ENCODE results near the gene NTPCR.

DNA sequence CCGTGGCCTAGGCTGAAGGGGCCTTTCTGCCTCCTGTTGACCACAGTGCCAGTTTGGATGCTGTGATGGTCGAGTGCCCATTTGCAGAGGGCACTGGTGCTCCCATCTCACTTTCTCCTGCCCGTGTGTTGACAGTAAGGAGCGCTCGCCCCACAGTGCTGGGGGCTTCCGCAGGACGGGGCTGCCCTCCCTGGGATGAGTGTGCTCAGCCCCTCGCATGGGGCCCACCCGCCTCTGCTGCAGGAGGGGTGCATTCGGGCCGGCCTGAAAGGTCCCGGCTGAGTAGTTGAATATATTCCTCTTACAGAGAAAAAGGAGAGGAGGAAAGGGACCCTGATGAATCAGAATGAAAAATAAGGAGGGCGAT is 37.3 kb downstream of the NTPCR start:
- TF ChIP-seq CTCF (IDR thresholded peaks at IDR 0.05) (no peak), CEBPB (IDR thresholded peaks at IDR 0.05) (no peak), REST (IDR thresholded peaks at IDR 0.05) (no peak), EHMT2 (IDR thresholded peaks at IDR 0.05; ENCODE audit: low read depth) (no peak), MAZ (IDR thresholded peaks at IDR 0.05; ENCODE audit: borderline replicate concordance, low read depth, low read length) (no peak), BHLHE40 (IDR thresholded peaks at IDR 0.05; ENCODE audit: low read depth, low read length) (no peak), SMC3 (IDR thresholded peaks at IDR 0.05) (no peak), FOSB (CRISPR knock-in tag; IDR thresholded peaks at IDR 0.05) (no peak), POLR2A (IDR thresholded peaks at IDR 0.05; ENCODE audit: low read length) (no peak)
- TF ChIP-seq, protein P1, sequence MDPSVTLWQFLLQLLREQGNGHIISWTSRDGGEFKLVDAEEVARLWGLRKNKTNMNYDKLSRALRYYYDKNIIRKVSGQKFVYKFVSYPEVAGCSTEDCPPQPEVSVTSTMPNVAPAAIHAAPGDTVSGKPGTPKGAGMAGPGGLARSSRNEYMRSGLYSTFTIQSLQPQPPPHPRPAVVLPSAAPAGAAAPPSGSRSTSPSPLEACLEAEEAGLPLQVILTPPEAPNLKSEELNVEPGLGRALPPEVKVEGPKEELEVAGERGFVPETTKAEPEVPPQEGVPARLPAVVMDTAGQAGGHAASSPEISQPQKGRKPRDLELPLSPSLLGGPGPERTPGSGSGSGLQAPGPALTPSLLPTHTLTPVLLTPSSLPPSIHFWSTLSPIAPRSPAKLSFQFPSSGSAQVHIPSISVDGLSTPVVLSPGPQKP (IDR thresholded peaks at IDR 0.05; ENCODE audit: low read depth, low read length), result no peak
